Central memory CD4-positive, alpha-beta T cell (primary cell): ENCODE results near the gene CACNG5.

Source experiments
- DNase-seq: peaks from one replicate; pipeline ENCODE4 v3.0.0; 2022

The CACNG5 gene

DNA sequence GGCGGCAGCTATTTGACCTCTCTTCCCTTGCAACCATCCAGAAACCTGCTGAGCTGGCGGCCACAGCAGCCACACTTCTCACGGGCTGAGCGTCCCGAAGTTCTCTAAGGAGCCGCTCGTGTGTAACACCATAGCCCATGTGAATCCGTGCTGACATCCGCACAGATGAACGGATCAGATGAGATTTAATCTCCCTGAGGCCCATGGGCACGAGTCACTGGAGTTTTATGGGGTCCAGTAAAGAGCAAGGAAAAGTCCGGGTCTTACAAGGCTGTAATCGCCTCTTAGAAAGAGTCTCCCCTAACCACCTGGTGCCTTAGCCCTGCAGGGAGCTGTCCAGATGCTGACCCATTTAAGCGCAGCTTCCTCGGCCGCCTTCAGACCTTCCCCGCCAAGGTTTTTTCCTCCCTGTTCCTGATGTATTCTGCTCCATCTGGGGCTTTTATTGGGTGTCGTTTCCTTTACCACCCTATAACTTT lies 5.5 kb upstream of the CACNG5 start:
- no peak for DNase-seq

DNA sequence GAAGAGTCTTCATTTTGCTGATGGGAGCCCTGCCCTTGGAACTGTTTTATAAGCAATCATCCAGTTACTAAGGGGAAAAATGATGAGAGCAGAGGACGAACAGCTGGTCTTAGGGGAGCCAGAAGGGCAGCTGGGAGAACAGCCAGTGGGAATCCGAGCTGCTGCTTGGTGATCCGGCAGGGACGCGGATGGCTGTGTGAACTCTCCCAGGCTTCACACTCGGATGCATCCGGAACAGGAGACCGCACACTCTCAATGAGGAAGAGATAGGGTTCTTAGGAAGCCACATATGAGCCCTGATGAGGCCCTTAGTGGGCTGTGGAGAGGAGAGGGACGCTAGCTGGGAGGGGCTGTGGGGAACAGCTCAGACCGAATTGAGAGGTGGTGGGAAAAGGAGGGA lies 5.0 kb upstream of the CACNG5 start:
- DNase-seq, result no peak

DNA sequence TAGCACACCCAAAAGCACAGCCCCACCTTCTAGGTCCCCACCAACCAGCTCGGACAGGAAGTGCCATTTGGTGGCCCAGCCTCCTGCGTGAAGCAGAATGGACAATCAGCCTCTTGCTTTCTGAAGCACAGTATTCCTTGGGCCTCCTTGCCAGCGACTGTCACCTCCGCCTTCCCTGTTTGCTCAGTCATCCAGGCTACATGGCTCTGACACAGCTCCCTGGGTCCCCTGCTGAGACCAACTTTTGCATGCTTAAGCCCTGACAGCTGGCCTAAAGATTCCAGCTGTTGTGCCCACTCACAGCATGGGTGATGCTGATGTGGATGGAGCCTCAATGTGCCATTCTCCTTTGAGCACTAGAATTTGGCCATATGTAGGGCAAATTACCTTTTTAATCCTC lies 4.5 kb upstream of the CACNG5 start:
- no peak for DNase-seq

DNA sequence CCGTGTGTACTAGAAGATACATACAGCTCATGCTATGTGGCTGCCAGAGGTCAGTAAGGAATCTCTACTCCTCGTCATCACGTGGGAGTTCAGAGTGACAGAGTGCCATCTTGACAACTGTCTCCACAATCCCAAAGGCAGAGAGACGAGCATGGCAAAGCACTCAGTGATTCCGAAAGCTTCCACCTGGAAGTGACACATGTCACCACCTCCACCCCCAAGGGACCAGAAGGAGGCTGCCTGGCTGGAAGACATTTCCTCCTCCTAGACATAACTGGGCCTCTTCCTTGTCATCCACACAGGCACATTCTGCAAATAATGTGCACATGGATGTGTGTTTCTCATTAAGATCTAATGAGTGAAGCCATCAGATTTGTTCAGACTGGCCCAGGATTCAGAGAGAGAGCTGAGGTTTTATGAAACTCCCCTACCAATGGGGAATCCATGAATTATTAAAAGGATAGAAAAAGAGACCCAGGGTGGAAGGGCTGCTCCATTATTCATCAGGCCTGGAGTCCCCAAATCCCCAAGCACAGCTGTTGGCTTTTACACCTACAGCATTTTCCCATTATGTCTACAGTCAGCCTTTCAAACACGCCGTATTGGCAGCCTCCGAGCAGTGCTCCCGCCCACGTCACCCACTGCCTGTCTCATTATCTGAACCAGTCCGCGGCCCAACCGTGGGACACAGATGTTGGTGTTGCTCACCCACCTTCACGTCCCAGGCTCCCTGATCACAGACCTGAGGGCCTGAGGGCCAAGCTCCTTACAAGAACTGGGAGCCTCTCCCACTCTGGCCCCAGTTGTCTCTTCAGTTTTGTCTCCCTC lies 3.3 kb upstream of the CACNG5 start:
- no peak for DNase-seq

DNA sequence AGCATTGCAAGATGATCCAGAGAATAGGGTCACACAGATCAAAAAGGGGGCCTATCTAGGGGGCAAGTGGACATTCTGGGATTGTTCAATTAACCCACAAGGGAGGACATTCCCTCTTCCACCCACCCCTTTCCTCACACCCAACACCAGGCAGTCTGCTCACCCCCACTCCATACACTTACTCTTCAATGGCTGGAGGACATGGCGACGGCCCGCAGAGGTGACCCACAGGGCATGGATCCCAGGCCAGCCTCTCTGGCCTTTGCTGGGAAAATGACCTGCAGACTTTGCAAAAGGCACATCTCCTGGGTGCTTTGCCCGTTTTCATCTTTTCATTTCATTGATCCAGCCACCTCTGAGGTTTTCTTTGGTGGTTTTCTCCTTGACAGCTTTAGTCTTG lies 1.7 kb upstream of the CACNG5 start:
- DNase-seq, result no peak

DNA sequence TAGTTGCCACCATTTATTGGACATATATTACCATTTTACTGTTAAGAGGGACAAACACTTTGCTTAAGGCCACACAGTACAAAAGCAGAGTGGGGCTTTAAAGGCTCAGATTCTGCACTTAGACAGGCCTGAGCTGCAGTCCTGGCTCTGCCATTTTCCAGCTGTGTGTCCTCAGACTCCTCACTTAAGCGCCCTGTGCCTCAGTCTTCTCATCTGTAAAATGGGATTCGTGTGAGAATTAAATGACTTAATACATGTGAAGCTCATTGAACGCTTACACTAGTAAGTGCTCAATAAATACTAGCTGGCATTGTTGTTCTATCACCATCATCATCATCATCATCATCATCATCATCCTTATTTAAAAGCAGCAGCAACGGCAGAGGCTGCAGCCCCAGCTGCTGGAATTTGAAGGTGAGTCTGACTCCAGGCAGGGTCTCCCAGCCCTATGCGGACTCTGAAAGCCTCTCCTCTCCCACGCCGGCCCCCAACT lies 445 bp upstream of the CACNG5 start:
- no peak for DNase-seq

DNA sequence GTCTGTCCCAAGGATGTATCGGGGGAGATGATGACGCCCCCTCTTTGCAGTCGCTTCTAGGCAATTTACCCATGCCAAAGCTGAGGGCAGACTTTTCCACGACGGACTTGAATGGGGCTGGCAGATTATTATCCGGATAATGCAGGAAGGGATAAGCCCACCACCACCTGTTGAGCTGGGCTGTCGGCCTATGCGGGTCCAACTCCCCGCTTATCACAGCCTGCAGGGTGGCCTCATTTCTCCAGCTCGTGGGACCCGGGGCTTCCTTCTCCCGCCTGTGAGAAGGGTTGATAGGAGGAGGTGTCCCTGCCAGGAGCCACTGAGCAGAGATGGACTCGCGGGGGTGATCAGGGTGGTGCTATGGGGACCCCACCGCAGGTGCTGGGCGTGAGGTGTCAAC lies 559 bp downstream of the CACNG5 start:
- no peak for DNase-seq

DNA sequence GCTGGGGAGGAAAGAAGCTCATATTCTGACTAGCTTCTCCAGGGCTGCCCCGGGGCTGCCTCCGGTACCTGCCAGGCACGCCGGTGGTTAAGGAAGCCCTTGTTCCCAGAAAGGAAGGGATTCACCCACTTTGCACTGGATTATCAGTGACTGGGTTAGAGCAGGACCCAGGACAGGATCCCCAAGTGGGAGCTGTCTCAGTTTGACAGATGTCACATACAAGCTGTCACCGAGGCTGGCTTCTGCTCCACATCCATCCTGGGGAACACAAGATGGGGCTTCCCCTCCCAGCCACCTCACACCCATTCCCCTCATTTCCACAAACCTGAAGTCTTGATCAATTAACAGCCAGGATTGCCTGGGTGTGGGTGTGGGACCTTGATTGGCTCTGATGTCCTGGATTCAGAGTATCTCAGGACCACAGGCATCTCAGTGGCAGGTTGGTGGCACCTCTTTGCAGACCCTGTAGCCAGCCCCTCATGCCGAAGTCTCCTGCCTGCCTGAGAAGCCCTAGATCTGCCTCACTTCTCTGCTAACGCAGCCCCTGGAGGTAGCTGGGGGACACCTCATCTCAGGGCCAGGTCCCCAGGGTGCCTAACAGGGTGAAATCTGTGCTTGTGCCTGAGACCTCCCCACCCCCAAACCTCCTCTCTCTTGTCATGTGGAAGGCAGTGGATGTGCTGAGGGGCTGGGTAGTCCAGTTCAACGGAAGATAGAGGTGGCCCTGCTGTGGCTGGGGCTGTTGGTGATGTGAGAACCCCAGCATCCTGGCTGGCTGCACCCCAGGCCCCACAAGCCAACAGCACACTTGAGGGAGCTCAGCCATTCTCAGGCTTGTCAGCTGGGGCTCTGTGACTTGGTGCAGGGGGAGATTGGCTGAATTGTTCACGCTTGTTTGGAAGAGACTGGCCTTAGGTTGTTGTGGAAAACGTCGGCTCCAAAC lies 1.4 kb downstream of the CACNG5 start:
- DNase-seq, result no peak

DNA sequence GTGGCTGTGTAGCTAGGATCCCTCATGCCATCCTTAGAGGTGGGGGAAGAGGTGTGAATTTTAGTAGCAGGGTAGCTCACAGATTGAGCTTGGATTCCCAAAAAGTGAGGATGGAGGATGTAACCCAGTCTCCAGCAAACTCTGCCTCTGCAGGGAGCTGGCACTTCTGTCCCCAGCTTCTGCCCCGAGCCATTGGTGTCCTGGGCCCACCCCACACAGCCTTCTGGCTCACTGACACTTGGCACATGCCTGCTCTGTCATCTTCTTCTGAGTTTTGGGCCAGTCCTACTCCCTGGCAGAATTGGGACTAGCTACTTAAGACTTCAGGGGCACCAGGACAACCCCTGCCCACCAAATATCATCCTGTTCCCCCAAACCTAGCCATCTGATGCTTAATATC lies 2.3 kb downstream of the CACNG5 start:
- DNase-seq, result no peak

DNA sequence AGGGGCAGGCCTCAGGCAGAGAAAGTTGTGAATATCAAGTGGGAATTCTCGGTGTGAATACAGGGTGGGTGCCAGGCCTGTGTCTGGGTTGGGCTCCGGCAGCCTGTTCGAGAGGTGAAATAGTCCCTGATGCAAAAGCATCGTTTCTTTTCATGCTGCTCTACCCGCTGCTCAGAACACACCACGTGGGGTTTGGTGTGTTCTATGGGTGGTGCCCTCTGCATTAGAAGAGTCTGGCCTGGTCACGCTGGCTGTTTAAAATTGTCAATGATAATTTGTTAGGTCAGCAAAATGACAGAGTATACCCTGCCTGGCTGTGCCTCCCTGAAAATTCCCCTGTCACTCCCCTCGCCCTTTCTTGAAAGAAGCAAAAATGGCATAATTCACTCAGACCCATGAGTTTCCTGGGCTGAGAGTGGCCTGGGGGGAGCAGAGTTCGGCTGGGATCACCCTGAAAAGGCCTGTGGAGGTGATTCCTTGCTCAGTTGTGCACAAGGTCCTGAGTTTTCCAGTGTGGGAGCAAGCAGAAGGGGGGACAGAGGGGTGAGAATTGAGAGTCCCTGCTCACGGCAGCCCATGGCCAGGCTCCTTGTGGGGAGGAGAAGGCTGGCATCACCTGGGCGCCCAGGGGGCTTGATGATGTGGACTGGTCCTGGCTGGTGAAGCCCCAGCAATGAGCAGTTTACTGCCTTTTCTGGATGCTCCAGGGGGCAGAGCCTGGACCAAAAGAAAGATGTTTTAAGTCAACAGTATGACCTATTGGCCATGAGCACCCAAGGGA lies 3.2 kb downstream of the CACNG5 start:
- DNase-seq, result no peak

DNA sequence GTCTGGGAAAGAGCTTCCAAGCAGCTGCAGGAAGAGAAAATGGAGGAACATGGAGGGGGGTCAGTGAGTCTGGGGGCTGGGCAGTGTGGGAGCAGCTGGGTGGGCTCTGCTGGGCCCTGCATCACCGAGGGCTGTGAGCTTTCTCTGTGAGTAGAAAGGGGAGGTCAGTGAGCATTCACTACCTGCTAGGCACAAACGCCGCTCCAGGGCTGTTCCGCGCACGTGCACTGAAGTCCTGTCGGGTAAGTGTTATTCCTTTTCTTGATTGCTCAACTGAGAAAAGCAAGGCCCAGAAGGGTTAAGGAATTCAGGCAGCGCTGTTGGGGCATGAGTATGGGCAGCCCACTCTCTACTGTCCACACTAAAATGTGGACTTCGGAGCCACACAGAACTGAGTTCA lies 4.7 kb downstream of the CACNG5 start:
- DNase-seq, result no peak

DNA sequence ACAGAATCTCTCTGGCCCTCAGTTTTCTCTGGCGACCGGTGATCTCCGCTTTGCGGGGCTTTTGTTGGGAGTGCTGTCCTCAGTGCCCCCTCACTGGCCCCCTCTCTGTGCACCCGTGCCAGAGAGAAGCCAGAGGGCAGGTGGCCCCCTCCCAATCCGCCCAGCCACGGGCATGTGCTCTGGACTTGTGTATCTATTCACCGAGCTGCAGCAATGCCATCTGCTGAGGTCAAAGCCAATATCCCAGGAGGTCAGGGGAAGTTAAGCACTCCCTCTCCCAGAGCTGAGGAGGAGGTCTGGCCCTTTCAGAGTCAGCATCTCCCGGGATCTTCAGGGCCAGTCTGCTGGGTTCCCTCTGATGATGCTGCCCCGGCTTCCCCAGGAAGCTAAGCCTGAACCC lies 5.1 kb downstream of the CACNG5 start:
- no peak for DNase-seq

DNA sequence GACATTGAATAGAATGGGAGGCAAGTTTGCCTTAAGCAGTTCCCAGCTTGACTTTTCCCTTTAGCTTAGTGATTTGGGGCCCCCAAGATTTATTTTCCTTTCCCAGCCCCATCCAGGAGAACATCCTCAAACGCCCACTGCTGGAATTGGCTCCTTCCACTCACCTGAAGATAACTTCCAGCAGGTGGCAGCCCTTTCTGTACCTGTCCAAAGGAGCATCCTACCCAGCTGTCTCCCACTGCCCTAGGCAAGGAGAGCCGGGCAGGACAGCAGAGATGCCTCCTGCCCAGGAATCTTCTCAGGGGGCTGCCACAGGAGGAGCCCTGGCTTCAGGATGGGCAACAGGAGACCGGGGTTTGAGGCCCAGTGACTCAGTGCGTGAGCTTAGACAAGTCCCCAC lies 6.4 kb downstream of the CACNG5 start:
- DNase-seq, result no peak

DNA sequence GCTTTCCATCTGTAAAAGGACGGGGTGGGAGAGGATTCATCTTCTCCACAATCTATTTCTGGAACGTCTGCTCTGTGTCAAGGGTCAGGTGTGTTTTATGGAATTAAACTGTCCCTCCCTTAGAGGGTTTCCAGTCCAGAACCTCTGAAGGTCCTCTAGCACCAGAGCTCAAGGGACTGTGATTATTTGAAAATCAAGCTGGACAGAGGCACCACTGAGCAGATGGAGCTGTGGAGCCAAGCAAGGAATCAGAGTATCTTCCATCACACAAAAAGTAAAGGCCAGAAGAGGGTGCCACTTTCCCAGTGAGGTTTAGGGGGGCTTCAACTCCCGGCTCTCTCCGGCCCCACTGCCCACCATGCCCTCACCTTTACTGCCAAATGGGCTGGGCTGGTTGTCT lies 6.8 kb downstream of the CACNG5 start:
- DNase-seq, result no peak

DNA sequence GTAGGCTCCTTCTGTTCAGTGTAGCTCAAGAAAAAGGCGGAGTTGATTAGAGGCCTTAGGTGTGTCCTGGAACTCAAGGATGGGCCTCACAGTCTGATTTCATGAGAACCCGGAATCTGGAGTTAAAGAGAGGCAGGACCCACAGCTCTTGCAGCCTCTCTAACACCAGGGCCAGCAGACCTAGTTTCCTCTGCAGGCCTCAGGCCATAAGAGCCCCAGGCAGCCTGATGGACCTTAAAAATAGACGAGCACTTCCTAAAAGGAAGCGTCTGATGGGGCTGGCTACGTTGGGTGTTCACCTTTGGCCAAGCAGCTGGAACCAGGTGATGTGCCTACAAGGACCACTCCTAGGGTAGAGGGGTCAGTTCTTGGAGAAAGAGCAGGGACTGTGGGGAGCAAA lies 7.6 kb downstream of the CACNG5 start:
- DNase-seq, result no peak

DNA sequence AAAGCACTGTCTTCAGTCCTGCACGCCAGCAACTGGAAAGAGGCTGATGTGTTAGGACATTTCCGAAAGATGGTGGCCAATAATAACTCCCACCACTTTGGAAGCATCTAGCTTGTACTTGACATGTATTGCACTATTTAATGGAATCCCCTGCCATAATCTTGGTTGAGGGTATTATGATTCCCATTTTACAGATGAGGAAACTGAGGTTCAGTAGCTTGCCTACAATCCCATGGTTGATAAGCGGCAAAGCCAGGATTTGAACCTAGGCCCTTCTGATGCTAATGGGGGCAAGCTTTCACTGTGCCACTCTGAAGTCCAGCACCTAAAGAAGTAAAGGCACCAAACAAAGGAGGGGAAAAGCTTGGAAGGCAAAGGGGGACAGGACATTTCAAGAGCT lies 8.0 kb downstream of the CACNG5 start:
- DNase-seq, result no peak

DNA sequence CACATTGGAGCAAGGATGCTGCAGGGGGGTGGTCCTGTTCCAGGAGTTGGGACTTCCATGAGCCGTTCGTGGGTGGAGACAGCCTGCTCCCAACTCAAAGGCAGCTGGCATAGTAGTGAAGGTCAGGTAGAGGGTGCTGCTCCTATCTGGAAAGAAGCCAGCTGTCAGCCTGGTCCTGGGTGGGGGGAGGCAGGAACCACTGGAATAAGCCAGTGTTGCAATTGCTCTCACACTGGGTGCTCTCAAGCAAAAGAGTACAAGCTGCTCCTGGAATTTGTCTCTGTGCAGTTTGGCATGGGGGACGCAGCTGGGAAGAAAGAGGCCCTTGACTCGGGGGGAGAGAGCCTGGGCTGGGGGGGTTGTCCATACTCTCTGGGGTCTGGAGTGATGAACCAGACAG lies 8.7 kb downstream of the CACNG5 start:
- DNase-seq, result no peak

DNA sequence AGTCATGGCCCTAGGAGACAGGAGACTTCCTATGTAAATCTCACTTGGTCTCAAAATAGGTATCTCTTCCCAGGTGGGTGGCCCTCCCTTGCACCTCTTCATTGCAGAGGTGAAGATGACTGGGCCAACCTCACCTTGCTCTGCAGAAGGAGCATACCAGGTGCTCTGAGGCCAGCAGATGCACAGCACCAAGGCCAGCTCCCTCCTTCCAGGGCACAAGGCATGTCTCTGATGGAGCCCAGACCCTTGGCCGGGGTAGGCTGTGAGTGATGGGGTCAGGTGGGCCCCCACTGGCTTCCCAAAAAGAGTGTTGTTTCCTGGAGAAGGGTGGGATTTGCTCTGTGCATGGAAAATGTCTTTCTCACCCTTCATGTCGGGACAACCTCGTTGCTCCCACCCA lies 12.8 kb downstream of the CACNG5 start:
- DNase-seq, result no peak

DNA sequence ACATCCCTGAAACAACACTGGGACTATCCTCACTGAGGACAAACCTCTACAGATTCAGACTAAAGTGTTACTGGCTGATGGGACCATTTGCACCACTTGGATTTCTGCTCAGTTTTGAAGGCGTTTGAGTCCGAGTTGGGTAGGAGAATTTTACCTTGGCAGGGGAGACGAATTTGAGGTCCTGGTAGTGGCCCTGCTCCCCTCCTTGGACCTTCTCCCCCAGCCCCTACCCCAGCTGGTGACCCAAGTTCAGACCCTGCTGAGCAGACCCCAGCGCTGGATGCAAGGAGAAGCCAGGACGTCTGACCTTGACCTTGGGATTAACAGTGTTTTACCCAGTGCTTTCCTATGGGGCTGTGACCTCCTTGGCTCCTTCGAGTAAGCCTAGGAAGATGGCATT lies 13.6 kb downstream of the CACNG5 start:
- no peak for DNase-seq

DNA sequence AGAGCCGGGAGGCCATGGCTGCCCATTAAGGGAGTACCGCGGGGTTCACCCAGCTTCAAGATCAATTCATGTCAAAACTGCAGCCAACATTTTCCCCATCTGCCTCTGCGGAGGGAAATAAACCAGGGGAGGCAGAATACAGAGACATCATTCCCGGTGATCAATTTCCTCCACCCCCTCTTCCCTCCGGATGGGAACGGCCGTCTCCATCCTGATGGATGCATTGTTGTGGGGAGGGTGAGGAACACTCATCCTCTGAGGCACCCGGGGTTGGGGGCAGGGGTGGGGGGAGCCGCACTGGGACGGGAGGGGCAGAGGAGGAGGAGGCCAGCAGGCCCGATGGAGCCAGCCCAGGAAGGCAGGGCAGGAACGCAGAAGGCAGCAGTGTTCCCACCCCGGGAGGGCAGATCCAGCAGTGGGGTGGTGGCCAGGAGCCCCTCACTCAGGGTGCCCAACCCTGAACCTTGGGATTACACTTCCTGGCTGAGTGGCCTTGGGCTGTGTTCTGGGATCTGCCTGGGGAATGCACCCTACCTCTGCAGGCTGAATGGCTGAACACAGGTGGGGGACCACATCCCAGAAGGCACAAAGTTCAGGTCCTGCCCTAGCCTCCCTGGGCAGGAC lies 14.2 kb downstream of the CACNG5 start:
- no peak for DNase-seq

DNA sequence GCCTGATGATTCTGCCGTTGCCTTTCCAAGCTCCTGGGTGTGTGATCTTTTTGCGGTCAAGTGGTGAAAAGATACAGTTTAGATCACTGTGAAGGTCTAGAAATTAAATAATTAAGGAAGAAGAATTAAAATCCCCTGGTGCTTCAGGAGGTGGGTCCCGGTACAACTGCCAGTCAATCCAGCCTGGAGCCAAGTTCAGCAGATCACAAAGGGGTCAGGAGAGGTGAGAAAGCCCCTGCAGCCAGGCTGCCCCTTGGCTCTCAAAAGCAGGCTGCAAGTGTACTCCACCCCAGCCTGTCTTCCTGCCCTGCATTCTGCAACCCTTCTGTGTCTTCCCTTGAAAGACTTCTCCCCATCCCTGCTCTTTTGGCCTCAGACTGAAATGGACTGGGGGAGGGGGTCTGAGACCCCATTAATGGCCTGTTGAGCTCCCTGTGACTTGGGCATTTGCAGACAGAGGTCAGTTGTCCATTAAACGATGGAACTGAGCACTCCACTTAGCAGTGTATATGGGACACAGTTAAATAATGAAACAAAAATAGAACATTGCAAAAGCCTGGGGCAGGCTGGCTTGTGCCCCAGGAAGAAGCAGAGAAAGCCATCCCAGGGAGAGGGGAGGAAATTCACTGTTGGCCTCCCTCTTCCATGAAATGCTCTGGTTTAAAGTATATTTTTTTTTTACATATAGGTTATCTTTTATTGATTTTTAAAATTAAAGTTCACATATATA lies 15.1 kb downstream of the CACNG5 start:
- DNase-seq, result no peak

DNA sequence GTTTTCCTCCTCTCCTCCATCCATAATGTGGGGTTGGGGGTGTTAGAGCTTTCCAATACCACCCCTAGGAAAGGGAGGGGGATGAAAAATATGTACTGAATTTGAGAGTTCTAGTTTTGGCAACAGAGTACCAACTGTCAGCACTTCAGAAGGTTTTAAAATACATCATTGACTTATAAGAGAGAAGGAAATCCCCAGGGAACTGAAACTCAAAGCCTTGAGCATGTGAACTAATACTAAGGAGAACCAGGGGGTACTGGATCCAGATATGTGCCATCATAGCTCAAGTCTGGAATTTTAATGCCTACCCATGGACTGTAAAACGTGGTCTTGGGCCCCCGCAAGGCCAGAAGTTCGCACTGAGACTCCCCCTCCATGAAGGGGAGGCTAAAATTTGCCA lies 15.8 kb downstream of the CACNG5 start:
- DNase-seq, result no peak
